SJCRH30 (cell line): ENCODE measurements around the gene ADH1C. TPM values are rescaled to one million over a fixed set of nuclear protein-coding genes. Genes with fewer than 3 reads are reported as not detected.
A peak's percentile ranks its signal among the peaks of the same experiment; 100 is the strongest.
"Not testable (repeated sequence)": the region's sequence is repeated elsewhere in the genome, so short reads cannot be mapped to it uniquely, and the experiment has no call there.

ENCODE experiments used
- DNase-seq, 2 experiments: peaks; one replicate each; pipeline ENCODE4 v3.0.0-alpha.2; 2015 to 2020
- H3K27ac ChIP-seq: fragments of 250-450 bp; sonication (Bioruptor Pico); 2 replicates; pipeline ENCODE4 v1.5.1; 2020; ENCODE audit warnings: mild to moderate bottlenecking, moderate library complexity
- H3K27me3 ChIP-seq: fragments of 250-450 bp; sonication (Bioruptor Pico); 2 replicates; pipeline ENCODE4 v1.5.1; 2020; ENCODE audit warnings: mild to moderate bottlenecking, moderate library complexity
- H3K36me3 ChIP-seq: fragments of 250-450 bp; sonication (Bioruptor Pico); 2 replicates; pipeline ENCODE4 v1.5.1; 2020; ENCODE audit warnings: mild to moderate bottlenecking, moderate library complexity
- H3K4me1 ChIP-seq: fragments of 250-450 bp; sonication (Bioruptor Pico); 2 replicates; pipeline ENCODE4 v1.5.1; 2020; ENCODE audit warnings: mild to moderate bottlenecking, moderate library complexity
- H3K4me3 ChIP-seq: fragments of 250-450 bp; sonication (Bioruptor Pico); 2 replicates; pipeline ENCODE4 v1.5.1; 2020; ENCODE audit warnings: mild to moderate bottlenecking, moderate library complexity
- H3K9me3 ChIP-seq: fragments of 250-450 bp; sonication (Bioruptor Pico); replicated peaks from 2 replicates; pipeline ENCODE4 v1.5.1; 2020; ENCODE audit warnings: mild to moderate bottlenecking, moderate library complexity
- total RNA-seq: library from RNA; depleted of rRNA; stranded (reverse); fragments of >200 nt; shearing (Covaris generic); gene quantifications from 2 replicates; pipeline ENCODE4 v1.2.3, GENCODE V29; 2014; rRNA removed

Gene ADH1C
- total RNA-seq: not detected in 2 replicates

DNA sequence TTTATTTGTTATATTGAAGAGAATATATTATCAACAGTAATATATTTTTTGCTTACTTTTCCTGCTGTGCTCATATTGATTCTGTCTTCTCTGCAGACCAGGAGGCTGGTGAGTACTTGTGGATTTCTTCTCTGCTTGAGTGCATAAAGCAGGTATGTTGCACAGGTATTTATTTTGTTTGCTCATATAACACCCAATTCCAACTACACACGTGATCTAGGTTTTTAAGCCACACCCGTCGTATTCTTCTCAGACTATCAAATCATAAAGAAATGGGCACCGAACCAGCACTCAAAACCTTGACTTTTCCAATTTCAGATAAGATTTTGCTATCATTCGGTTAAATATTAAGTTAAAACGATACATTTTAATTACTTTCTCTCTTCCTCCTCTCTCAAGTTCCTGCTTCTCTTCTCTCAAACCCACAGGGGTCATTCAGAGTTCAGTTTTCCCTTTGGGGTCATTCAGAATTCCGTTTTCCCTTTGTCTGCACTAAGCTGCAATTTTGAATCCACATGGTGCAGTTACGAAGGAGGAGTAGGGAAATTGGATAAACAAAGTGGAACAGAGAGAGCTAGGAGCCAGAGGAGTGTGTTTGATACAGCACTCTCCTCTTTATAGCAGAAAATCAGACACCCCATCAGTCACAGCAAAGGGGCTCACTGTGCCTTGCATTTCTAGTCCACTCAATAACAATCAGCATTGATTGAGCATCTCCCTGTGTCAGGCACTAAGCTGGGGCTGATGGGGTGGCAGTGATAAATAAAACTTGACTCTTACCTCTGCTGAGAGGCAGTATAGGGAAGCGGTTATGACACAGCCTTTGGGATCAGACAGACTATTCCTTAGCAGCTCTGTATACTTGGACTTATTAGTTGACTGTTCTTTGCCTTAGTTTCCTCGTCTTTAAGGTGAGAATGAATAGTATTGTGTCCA is at the start of gene ADH1C:
ADH1C (minus strand) TSS at position 145 of the 936 bp plus-strand sequence; CDS start at position 74, 71 bp downstream.
- Histone ChIP-seq H3K36me3 (no peaks in the 10 kb centered on the region), H3K4me3 (no peak within 1 kb of the TSS), H3K4me1 (no peaks in the 10 kb centered on the region), H3K27ac (no peak within 1 kb of the TSS), H3K27me3 (no peaks in the 10 kb centered on the region), H3K9me3 (no peaks in the 10 kb centered on the region)
- peak in 1 of 2 experiments; percentile 2 for DNase-seq

DNA sequence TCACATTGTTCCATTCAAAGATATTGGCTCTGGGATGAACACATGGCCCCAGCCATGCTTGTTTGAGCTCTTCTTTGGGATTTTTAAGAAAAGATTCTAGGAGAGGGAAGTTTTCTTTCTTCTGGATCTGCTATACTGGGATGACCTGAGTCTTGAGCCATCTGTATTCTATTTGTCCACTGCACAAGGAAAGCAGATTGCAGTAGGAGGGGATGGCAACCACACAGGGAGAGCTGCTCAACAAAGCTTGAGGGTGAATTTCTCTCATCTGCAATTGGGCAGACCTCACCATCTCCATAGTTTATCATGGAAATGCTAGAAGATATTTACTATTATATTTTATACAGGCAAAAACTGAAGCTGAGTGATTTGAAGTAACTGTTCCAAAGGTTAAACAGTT is 48.3 kb upstream of the ADH1C start:
- H3K4me1 ChIP-seq: peaks cover 4% of the 10 kb centered on the region; the same call in 1 of the 2 replicates
- DNase-seq: no peak
- no peaks in the 10 kb centered on the region for H3K9me3 ChIP-seq
- no peak overlapping the region for H3K4me3 ChIP-seq
- no peak overlapping the region for H3K27ac ChIP-seq
- no peaks in the 10 kb centered on the region for H3K27me3 ChIP-seq
- no peaks in the 10 kb centered on the region for H3K36me3 ChIP-seq

DNA sequence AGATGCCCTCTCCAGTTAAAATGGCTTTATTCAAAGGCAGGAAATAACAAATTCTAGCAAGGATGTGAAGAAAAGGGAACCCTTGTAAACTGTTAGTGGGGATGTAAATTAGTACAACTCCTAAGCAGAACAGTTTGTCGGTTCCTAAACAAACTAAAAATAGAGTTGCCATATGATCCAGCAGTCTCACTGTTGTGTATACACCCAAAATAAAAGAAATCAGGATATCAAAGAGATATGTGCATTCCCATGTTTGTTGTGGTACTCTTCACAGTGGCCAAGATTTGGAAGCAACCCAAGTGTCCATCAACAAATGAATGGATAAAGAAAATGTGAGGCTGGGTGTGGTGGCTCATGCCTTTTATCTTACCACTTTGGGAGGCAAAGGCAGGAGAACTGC is 46.5 kb upstream of the ADH1C start:
- no peak overlapping the region for H3K27ac ChIP-seq
- H3K4me3 ChIP-seq: no peak overlapping the region
- peaks cover 4% of the 10 kb centered on the region; the same call in 1 of the 2 replicates for H3K4me1 ChIP-seq
- no peaks in the 10 kb centered on the region for H3K36me3 ChIP-seq
- DNase-seq: no peak
- H3K27me3 ChIP-seq: no peaks in the 10 kb centered on the region
- no peaks in the 10 kb centered on the region for H3K9me3 ChIP-seq

DNA sequence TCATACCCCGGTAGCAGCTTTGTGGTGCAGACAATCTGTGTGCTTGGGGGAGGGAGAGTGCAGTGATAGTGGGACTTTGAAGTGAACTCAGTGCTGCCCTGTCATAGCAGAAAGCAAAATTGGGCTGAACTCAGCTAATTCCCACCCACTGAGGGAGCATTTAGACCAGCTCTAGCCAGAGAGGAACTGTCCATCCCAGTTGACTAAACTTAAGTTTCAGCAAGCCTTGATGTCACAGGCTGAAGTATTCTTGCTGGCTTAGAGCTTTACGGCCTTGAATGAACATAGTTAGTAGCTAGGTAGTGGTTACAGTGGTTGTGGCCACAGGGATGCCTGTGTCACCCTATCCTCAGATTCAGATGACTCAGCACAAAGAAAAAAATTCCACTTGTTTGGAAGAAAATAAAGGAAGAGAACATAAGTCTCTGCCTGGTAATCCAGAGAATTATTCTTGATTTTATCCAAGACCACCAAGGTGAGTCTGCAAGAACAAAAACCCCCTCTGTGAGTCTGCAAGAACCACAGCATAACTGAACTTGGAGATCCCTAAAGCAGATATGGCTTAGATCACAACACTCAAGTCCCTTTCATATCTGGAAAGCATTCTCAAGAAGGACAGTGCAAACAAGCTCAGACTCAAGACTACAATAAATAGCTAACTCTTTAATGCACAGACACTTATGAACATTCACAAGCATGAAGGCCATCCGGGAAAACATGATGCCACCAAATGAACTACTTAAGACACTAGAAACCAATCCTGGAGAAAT is 43.2 kb upstream of the ADH1C start:
- no peak for DNase-seq
- H3K4me3 ChIP-seq: no peak overlapping the region
- H3K27me3 ChIP-seq: no peaks in the 10 kb centered on the region
- H3K27ac ChIP-seq: no peak overlapping the region
- H3K36me3 ChIP-seq: no peaks in the 10 kb centered on the region
- peaks cover 4% of the 10 kb centered on the region; the same call in 1 of the 2 replicates for H3K4me1 ChIP-seq
- H3K9me3 ChIP-seq: no peaks in the 10 kb centered on the region

DNA sequence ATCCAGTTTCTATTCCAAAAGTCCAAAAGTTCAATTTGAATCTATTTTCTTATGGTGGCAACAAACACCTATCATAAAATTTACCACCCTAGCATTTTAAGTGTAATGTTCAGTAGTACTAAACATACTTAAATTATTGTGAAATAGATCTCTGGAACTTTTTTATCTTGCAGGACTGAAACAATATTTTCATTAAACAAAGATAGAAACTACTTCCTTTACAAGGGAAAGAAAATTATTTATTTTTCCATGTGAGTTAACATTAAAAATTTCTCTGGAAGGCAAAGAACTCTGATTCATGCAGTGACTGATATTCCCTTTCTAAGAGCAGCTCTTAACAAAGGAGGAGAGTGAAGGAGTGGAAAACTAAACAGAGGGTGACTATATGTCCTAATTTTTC is 42.4 kb upstream of the ADH1C start:
- Histone ChIP-seq H3K27ac (no peak overlapping the region), H3K36me3 (no peaks in the 10 kb centered on the region), H3K27me3 (no peaks in the 10 kb centered on the region), H3K4me3 (no peak overlapping the region), H3K4me1 (no peaks in the 10 kb centered on the region), H3K9me3 (no peaks in the 10 kb centered on the region)
- DNase-seq: no peak

DNA sequence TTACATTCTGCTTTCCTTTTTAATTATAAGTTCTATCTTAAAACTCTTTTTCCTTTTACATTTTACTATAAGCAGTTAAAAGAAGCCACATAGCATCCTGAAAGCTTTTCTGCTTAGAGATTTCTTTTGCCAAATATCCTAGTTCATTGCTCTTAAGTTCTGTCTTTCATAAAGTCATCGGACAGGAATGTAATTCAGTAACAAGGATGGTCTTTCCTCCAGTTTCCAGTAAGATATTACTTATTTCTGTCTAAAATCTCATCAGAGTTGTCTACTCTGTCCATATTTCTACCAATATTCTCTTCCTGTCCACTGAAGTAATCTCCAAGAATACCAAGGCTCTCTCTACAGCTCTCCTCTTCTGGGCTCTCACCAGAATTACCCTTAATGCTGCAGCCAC is 37.5 kb upstream of the ADH1C start:
- no peak overlapping the region for H3K27ac ChIP-seq
- DNase-seq: no peak
- no peaks in the 10 kb centered on the region for H3K27me3 ChIP-seq
- H3K36me3 ChIP-seq: no peaks in the 10 kb centered on the region
- no peaks in the 10 kb centered on the region for H3K9me3 ChIP-seq
- H3K4me1 ChIP-seq: no peaks in the 10 kb centered on the region
- H3K4me3 ChIP-seq: no peak overlapping the region

DNA sequence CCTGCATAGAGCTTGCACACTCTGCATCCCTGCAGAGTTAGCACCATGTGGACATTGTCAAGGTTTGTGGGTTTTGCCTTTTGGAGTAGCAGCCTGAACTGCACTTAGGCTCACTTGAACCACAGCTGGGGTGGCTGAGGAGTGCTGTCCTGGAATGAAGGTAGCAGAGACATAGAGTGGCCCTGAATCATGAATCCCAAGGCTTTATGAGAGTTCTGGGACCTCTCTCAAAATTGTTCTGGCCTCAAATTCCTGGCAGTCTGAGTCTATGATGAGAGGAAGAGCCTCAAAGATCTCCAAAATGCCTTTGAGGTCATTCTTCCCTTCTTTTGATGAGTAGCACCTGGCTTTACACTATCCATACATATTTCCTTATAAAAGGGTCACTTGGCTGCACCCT is 37.1 kb upstream of the ADH1C start:
- H3K9me3 ChIP-seq: no peaks in the 10 kb centered on the region
- no peaks in the 10 kb centered on the region for H3K4me1 ChIP-seq
- H3K27me3 ChIP-seq: no peaks in the 10 kb centered on the region
- no peak overlapping the region for H3K27ac ChIP-seq
- no peak overlapping the region for H3K4me3 ChIP-seq
- no peaks in the 10 kb centered on the region for H3K36me3 ChIP-seq
- no peak for DNase-seq

DNA sequence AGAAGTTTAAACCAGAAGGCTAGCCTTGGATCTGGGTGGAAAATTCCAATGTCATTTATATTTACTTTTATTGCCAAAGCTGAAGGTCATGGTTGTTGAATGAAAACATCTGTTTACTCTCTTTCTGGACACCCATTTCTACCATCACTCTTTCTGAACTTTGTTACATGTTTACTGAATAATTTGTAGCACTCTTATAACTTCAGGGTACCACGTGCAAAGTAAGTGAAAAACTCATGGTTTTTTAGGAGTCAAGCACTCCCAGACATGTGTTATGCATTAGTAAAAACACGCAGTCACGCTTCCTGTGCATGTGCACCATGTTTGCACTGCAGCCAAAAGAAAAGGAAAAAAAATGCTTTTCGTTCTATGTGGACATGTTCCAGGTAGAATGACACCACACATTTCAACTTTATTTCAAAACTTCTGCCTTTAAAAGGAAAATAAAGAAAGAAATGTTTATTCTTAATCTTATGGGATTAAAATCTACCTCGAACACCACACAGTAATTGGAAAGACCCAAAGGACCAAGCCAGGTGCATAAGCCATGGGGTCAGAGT is 31.4 kb upstream of the ADH1C start:
- no peaks in the 10 kb centered on the region for H3K4me1 ChIP-seq
- H3K27ac ChIP-seq: no peak overlapping the region
- no peaks in the 10 kb centered on the region for H3K27me3 ChIP-seq
- DNase-seq: no peak
- H3K4me3 ChIP-seq: no peak overlapping the region
- H3K9me3 ChIP-seq: no peaks in the 10 kb centered on the region
- H3K36me3 ChIP-seq: no peaks in the 10 kb centered on the region

DNA sequence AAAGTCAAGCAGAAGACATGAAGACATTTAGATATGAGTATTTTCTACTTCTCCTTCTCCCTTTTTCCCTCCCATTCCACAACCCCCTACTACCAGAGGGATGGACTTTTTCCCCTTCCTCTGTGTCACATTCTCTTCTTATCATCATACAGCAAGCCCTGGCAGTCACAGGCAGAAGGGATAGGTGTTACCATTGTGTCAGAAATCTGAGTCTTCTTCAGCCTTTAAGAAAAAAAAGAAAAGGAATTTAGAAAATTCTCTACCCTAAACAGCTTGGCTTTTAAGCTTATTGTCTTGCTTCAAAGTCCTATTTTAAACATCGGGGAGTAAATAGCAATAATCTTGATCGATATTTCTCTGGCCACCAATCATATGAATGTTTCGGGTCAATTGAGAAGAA is 30.9 kb upstream of the ADH1C start:
- no peak for DNase-seq
- no peak overlapping the region for H3K27ac ChIP-seq

DNA sequence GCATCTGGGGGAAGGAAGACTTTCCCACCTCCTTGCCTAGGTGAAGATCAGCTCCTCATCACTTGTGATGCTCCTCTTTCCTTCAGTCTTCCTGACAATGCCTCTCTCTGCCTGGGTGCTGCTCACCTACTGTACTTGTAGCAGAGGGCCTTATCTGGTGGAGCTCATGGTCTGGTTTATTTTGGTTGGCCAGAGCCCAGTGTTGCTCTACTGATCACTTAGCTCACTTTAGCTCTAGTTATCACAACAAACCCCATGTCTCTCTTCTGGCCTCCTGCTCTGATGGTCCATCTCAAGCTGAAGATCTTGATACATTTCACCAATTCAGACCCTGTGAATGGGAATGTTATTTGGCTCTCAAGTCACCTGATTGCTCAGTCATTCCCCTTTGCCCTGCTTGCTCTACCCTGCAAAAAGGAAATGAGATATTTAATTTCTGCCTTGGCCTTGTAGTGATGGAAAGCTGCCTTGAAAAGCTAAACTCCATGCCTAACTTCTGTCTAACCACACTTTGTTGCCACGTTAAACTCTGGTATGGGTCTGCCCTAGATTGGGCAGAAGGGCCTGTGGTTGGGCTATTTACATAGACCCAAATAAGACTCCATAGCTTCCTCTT is 30.3 kb upstream of the ADH1C start:
- no peak for DNase-seq
- H3K27ac ChIP-seq: no peak overlapping the region
- no peaks in the 10 kb centered on the region for H3K27me3 ChIP-seq
- H3K4me3 ChIP-seq: no peak overlapping the region
- H3K36me3 ChIP-seq: no peaks in the 10 kb centered on the region
- H3K9me3 ChIP-seq: no peaks in the 10 kb centered on the region
- no peaks in the 10 kb centered on the region for H3K4me1 ChIP-seq

More for the DNA sequence above, 30.9 kb upstream of the ADH1C start:
- no peak overlapping the region for H3K4me3 ChIP-seq
- H3K9me3 ChIP-seq: no peaks in the 10 kb centered on the region
- H3K27me3 ChIP-seq: no peaks in the 10 kb centered on the region
- no peaks in the 10 kb centered on the region for H3K36me3 ChIP-seq
- no peaks in the 10 kb centered on the region for H3K4me1 ChIP-seq

DNA sequence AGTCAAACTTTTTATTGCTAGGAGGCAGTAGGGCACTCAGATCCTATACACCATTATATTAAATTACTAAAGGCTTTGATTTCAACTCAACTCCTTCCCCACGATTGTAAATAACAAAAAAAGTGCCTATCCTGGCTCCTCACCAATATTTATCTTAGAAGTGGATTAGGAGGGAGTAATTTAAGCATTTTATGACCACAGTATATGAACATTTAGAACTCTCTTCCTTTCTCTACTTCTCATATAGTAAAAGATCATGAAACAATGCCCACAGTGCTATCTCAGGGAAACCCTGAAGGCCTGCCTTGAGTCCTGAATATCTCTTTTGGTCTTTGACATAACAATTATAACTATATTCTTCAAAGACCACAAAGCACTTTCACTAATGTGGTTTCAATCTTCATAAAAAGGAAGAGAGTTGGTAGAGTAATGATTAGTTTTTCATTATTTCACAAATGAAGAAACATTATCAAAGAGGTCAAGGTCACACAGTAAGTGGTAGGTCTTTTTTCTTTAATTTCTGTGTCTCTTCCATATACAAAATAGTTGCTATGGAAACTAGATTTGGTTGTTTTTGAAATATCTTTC is 29.1 kb upstream of the ADH1C start:
- no peaks in the 10 kb centered on the region for H3K4me1 ChIP-seq
- no peak for DNase-seq
- H3K4me3 ChIP-seq: no peak overlapping the region
- H3K27me3 ChIP-seq: no peaks in the 10 kb centered on the region
- H3K27ac ChIP-seq: no peak overlapping the region
- H3K9me3 ChIP-seq: no peaks in the 10 kb centered on the region
- no peaks in the 10 kb centered on the region for H3K36me3 ChIP-seq

DNA sequence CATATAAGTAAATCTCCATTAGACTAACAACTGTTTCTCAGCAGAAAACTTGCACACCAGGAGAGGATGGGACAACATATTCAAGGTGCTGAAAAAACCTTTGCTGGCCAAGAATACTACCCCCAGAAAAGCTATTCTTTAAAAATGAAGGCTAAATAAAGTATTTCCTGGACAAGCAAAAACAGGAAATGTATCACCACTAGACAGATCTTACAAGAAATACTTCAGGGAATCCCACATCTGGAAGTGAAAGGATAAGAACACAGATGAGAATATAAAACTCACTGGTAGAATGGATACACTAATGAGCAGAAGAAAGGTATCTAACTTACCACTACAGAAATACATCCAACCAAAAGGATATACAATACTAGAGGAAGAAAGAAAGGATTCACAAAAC is 27.0 kb upstream of the ADH1C start:
- H3K27ac ChIP-seq: no peak overlapping the region
- no peaks in the 10 kb centered on the region for H3K36me3 ChIP-seq
- H3K4me1 ChIP-seq: no peaks in the 10 kb centered on the region
- H3K9me3 ChIP-seq: no peaks in the 10 kb centered on the region
- H3K4me3 ChIP-seq: no peak overlapping the region
- DNase-seq: no peak
- no peaks in the 10 kb centered on the region for H3K27me3 ChIP-seq

DNA sequence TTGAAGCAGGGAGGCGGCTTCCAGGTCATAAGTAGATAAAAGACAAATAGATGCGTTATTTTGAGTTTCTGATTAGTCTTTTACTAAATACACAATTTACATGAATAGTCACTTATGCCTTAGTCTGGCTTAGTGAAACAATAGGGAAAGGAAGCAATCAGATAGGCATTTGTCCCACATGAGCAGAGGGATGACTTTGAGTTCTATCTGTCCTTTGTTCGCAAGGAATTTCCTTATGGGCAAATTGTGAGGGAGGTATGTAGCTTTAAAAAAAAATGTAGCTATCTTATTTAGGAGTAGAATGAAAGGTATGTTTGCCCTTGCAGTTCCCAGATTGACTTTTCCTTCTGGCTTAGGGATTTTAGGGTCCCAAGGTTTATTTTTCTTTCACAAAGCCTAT is 26.3 kb upstream of the ADH1C start:
- Histone ChIP-seq H3K4me3 (no peak overlapping the region), H3K36me3 (no peaks in the 10 kb centered on the region), H3K27me3 (no peaks in the 10 kb centered on the region), H3K4me1 (no peaks in the 10 kb centered on the region), H3K27ac (no peak overlapping the region), H3K9me3 (no peaks in the 10 kb centered on the region)
- DNase-seq: no peak

DNA sequence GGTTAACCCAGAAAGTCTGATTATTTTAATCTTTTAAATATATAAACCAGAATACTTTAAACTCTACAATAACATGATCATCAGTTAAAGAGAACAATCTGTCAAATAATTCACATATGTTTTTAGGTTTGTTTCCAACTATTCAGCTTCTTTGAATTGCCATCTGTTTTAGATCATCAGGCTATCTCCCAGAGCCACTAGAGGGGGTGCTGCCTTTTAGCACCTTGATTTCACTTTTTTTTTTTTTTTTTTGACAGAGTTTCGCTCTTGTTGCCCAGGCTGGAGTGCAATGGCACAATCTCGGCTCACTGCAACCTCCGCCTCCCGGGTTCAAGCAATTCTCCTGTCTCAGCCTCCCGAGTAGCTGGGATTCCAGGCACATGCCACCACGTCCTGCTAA is 24.8 kb upstream of the ADH1C start:
- not testable (repeated sequence) for H3K27ac ChIP-seq, H3K4me1 ChIP-seq, H3K27me3 ChIP-seq, H3K9me3 ChIP-seq, H3K36me3 ChIP-seq, H3K4me3 ChIP-seq, DNase-seq
